GM18511 (cell line): ENCODE data around the gene CHRD.
"Not testable (repeated sequence)": the region's sequence is repeated elsewhere in the genome, so short reads cannot be mapped to it uniquely, and the experiment has no call there.

Source experiments
- ATAC-seq: cut with Tn5 transposase; IDR thresholded peaks from one replicate; pipeline ENCODE4 v1.9.1; 2021; ENCODE audit warnings: mild to moderate bottlenecking, moderate library complexity; ENCODE audit not compliant: unreplicated experiment

The CHRD gene

GRCh38 chr3:184379358-184380184 is at the start of gene CHRD:
CHRD (plus strand) TSS chr3:184380054; CDS start chr3:184380319, 265 bp downstream.
- no peak for ATAC-seq

- ATAC-seq: no peak
Observed at GRCh38 chr3:184332370-184333090, 47.3 kb upstream of the CHRD start.

GRCh38 chr3:184333190-184333589 is 46.7 kb upstream of the CHRD start:
- no peak for ATAC-seq

- ATAC-seq: no peak
Observed at GRCh38 chr3:184333700-184334099, 46.2 kb upstream of the CHRD start.

GRCh38 chr3:184334470-184335158 is 45.2 kb upstream of the CHRD start:
- no peak for ATAC-seq

GRCh38 chr3:184335291-184335660 is 44.6 kb upstream of the CHRD start:
- peak; percentile 7 for ATAC-seq

- ATAC-seq: peak; percentile 84
Observed at GRCh38 chr3:184335661-184336546, 44.0 kb upstream of the CHRD start.

- no peak for ATAC-seq
Observed at GRCh38 chr3:184336547-184337398, 43.1 kb upstream of the CHRD start.

GRCh38 chr3:184337399-184337714 is 42.5 kb upstream of the CHRD start, which contains the start of gene FAM131A:
FAM131A (plus strand) TSS chr3:184337600; CDS start chr3:184337631, 31 bp downstream.
- no peak for ATAC-seq

- no peak for ATAC-seq
Observed at GRCh38 chr3:184337981-184338380, 41.9 kb upstream of the CHRD start.

- ATAC-seq: no peak
Observed at GRCh38 chr3:184338511-184338945, 41.3 kb upstream of the CHRD start.

GRCh38 chr3:184339001-184339400 is 40.9 kb upstream of the CHRD start:
- no peak for ATAC-seq

GRCh38 chr3:184339451-184340135 is 40.3 kb upstream of the CHRD start:
- ATAC-seq: not testable (repeated sequence)

GRCh38 chr3:184341925-184342324 is 37.9 kb upstream of the CHRD start:
- ATAC-seq: no peak

- ATAC-seq: no peak
Observed at GRCh38 chr3:184343200-184343876, 36.5 kb upstream of the CHRD start.

GRCh38 chr3:184344579-184345316 is 35.1 kb upstream of the CHRD start:
- ATAC-seq: no peak

GRCh38 chr3:184345317-184346144 is 34.3 kb upstream of the CHRD start:
- peak; percentile 51 for ATAC-seq
